ENCODE results near the gene B3GAT2.

DNA sequence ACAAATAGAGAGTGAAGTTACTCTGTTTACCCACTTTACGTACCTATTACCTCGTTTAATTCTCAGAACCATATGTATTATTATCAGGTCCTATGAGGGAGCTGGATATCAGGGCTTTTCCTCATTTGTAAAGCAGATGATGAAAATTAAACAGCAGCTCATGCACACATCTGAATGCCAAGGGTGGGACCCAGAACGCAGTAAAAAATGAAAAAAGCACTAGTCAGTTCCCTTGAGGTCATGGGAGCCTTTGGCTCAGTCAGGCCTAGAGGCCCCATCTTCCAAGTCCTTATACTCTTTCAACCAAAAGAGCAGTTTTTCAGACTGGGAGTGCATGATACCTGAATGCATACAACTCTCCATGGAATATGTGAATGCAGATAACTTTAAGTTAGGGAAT, 23.0 kb downstream of the B3GAT2 start:
- TF ChIP-seq EP300 (IDR thresholded peaks at IDR 0.05): no peak
- TF ChIP-seq POLR2A (IDR thresholded peaks at IDR 0.05): no peak
